ENCODE measurements around the gene SARNP.

The SARNP gene

DNA sequence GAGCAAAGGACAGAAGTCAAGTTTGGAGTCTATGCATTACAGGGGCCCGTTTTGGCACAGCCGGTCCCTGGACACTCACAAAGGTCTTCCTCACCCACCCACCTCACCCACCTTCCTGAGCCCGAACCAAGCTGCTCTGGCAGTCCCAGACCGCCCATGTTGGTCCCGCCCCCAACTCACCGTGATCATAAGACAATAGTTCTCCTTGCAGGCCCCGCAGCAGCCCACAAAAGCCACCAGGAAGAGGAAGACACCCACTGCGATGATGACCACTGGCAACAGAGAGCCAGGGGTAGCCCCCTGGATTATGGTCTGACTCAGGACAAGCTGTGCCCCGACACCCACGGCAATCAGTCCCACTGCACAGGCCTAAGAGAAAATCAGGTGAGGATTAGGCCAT, 90.6 kb downstream of the SARNP start:
- DNase-seq (ENCODE audit: low read depth in 2 of 3, low spot score in 1 of 3) = no peak

DNA sequence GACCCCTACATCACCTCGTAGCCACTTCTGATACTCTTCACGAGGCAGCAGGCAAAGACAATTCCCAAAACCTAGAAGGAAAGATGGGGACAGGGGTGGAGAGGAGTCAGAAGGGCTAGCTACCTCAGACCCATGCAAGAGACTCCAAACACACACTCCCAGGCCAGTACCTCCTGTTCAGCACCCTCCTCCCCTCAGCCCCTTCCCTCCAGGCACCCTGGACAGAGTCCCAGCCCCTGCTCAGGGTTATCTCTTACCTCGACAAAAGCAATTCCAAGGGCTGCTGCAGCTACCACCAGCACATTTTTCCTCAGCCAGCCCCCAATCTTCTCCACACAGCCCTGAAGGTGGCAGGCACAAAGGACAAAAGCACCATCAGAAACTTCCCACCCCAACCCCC, 92.0 kb downstream of the SARNP start:
- DNase-seq (ENCODE audit: low read depth in 2 of 3, low spot score in 1 of 3) = no peak

DNA sequence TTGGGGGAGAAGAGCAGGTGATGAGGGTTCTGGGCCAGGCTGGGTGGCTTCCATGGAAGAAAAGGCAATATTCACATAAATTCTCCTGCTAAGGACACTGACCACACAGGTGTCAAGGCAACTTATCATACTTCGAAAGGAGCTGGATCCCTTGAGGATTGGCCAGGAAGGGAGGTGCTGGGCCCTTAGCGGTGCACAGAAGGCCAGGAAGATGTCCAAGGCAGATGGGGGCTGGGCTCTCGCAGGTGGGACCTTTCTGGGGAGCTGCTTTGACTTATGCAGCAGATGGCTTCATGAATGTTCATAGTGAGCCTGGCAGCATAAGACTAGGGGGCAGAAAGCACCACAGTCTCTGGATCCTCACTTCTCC, 92.6 kb downstream of the SARNP start:
- DNase-seq (ENCODE audit: low read depth in 2 of 3, low spot score in 1 of 3) = no peak

DNA sequence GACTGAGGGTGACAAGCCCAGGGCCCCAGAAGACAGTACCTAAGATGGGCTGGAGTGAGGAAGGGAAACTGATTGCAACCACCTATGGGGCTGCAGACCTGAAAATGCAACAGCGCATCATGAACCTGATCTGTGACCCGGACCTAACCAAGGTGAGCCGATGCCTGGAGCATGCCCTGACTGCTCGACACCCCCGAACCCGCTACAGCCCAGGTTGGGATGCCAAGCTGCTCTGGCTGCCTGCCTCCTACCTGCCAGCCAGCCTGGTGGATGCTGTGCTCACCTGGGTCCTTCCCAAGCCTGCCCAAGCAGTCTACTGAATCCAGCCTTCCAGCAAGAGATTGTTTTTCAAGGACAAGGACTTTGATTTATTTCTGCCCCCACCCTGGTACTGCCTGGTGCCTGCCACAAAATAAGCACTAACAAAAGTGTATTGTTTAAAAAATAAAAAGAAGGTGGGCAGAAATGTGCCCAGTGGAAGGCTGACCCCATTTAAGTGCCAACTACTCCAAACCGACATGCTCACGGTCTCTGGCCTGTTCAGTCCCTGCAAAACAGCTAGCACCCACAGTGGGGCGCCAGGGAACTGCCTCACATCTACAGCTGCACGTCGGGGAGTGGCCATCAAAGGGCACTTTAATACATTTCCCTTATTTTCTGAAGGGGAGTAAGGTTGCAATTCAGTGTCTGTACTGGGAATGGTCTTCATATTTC, 93.1 kb downstream of the SARNP start:
- DNase-seq (ENCODE audit: low read depth in 2 of 3, low spot score in 1 of 3) = peak in 2 of 3 donors; percentile 47 to 65

DNA sequence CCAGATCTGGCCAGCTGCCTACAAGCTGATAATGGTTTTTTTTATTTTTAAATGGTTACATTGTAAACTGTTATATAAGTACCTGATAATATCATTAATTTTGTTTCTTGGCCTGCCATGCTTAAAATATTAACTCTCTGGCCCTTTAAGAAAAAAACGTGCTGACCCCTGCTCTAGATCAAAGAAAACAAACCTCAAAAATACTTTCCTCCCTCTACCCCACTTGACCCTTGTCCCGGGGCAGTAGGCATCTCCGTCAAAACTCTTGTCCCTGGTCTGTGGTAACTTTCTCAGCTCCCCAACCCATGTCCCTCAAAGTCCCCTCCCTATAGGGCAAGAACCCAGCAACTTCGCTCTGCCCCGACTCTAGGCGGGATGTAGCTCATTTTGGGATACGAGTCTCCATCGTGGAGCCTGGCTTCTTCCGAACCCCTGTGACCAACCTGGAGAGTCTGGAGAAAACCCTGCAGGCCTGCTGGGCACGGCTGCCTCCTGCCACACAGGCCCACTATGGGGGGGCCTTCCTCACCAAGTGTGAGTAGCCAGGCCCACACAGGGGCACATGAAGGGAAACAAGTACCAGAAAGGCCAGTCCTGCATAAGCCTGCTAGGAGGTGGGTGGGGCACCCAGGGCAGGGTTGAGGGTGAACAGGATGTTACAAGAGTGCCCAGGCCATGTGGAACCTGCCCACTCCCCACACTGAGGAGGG, 93.9 kb downstream of the SARNP start:
- no peak for DNase-seq (ENCODE audit: low read depth in 2 of 3, low spot score in 1 of 3)

DNA sequence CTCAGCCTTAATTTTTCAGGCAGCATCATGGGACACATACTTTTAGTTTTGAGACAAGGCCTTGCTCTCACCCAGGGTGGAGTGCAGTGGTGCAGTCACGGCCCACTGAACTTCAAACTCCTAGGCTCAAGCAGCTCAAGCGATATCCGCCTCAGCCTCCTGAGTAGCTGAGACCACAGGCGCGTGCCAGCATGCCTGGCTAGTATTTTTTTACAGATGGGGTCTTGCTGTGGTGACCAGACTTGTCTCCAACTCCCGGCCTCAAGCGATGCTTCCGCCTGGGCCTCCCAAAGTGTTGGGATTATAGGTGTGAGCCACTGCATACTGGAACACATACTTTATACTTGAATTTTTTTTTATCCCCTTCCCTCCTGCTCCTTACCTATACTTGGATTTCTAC, 94.6 kb downstream of the SARNP start:
- DNase-seq (ENCODE audit: low read depth in 2 of 3, low spot score in 1 of 3) = no peak

DNA sequence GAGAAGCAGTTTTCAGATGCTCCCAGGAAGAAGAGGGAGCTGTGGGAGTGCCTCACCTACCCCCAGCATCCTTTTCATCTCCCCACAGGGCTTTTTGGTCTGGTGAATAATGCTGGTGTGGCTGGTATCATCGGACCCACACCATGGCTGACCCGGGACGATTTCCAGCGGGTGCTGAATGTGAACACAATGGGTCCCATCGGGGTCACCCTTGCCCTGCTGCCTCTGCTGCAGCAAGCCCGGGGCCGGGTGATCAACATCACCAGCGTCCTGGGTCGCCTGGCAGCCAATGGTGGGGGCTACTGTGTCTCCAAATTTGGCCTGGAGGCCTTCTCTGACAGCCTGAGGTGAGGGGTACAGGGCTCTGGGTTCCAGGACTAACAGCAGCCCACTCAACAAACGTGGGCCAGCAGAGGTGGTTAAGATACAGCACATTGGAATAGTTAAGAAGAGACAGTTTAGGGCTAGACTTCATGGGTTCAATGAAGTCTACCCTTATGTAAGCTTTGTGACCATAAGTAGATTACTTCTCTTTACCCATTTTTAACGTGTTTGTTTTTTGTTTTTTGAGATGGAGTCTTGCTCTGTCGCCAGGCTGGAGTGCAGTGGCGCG, 95.8 kb downstream of the SARNP start:
- no peak for DNase-seq (ENCODE audit: low read depth in 2 of 3, low spot score in 1 of 3)

DNA sequence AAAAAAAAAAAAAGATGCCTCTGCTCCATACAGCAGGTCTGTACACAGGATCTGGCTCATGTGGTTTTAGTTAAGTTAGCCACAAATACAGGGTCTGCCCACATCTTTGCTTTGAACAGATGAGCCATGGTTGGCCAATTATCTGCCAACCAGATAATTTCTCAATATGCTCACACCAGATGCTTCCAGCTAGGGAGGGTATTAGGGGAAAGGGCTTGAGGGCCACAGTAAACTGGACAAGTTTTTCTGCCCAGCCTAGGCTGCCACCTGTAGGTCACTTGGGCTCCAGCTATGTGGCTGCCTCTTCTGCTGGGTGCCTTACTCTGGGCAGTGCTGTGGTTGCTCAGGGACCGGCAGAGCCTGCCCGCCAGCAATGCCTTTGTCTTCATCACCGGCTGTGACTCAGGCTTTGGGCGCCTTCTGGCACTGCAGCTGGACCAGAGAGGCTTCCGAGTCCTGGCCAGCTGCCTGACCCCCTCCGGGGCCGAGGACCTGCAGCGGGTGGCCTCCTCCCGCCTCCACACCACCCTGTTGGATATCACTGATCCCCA, 96.6 kb downstream of the SARNP start:
- DNase-seq (ENCODE audit: low read depth in 2 of 3, low spot score in 1 of 3) = no peak

DNA sequence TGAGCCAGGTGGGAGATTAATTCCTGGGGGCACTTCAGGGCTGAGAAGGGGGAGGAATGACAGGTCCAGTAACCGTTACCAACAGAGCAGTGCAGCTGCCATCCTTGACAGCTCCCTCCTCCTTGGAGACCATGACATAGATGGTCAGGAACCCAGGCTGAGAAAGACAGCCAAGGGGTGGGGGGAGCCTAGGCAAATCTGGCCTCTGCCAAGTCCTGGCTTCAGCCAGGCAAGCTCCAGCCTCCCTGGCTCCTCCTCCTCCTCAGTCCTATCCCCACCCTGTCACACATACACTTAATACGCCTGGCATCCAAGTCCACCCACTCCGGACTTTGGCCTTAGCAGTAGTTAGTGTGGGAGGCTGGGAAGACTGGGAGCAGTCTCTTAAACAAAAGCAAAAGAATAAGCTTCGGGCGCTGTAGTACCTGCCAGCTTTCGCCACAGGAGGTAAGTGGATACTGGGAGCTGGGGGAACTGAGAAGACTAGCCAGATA, 97.4 kb downstream of the SARNP start, which contains the start of gene RDH5:
Gene RDH5, plus strand, starts transcription at position 323 of the 494 bp plus-strand sequence. CDS start 792 bp downstream, outside the sequence.
- DNase-seq (ENCODE audit: low read depth in 2 of 3, low spot score in 1 of 3) = no peak

DNA sequence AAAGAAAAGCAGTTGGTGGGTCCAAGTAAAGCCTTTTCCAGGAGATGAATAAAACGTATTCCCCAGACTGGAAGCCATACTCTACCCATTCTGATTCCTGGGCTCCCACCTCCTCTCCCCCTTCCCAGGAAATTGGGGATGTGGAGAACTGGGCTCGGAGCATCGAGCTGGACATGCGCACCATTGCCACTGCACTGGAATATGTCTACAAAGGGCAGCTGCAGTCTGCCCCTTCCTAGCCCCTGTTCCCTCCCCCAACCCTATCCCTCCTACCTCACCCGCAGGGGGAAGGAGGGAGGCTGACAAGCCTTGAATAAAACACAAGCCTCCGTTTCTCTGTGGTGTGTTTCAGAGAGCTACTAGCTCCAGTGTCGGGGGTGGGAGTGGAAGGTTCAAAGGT, 98.2 kb downstream of the SARNP start:
- DNase-seq (ENCODE audit: low read depth in 2 of 3, low spot score in 1 of 3) = no peak

DNA sequence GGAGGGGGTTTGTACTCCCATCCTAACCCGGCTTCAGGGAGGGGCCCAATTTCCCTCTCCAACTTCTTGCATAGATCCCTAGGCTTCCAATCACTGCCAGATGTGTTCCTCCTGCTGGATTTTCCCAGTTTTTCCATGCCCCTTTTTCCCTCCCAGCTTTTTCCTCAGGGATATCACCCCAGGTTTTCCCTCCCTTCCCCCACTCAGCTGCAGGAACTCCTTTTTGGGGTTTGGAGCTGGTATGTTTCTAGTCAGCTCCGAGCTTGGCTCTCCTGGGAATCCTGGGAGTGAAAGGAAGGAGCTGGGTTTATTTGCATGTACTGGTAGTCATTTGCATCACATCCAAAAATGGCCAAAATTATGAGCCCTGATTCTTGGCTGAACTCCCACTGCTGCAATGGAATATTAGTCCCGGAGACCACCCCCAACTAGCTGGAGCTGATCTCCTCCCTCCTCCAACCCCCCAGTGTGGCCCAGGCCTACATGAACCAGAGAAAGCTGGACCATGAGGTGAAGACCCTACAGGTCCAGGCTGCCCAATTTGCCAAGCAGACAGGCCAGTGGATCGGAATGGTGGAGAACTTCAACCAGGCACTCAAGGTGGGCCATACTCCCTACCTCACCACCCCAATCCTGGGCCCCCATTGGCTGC, 98.8 kb downstream of the SARNP start:
- DNase-seq (ENCODE audit: low read depth in 2 of 3, low spot score in 1 of 3) = no peak

DNA sequence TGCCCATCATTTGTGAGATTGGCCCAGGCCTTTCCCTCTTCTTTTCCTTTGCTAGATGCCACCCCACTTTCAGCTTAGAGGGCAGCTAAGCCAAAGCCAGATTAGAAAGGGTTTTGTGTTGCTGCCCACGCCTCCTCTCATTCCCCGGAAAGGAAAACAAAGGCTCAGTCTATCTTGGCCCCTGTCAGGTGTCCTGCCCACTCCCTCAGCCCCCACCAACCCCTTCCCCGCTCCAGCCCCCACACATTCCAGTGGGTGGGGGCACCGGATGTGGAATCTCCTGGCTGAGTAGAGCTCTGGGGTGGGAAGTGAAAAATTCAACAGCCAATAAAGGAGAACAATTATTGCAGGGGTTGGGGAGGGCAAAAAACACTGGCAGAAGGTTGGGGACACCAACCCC, 99.5 kb downstream of the SARNP start:
- DNase-seq (ENCODE audit: low read depth in 2 of 3, low spot score in 1 of 3) = no peak

DNA sequence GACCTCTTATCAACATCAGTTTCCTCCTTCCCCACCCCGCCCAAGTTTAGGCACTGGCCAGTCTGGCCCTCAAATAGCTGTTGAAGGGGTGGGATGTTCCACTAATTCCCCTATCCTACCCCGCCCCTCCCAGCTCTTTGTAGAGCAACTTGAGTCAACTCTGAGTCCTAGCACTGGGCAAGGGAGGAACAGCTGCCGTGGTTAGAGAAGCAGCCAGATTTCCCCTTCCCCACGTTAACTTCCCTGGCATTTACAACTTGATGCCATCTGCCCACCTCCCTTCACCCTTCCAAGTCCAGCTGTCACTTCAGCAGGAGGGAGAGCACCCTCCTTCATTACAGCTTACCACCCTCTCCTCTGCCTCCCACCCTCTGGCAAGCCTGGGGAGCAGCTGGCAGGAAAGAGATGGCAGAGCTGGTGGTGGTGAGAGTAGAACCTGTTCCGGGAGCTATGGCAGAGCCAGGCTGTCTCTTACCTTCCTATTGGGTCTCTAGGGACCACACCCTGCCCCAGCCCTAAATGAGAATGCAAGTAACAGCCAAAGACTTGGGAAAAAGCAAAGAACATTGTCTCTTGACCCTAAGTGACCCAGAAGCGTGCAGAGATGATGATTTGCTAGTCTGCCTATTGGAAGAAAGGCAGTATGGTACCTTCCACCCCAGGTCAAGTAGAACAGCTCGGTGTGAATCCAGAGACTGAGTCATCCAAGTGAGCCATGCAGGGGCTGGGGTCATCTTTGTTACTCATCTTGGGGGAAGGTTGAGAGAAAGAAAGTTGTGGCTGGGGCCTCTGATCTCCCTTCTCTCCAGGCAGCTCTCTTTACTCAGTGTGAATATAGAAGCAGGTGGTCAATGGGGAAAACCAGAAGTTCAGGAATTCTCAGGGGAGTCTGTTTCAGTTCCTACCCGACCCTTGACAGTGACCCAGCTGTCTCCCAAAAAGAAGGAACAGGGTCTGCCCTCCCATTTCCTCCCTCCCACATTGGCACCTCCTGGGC, 100.2 kb downstream of the SARNP start:
- no peak for DNase-seq (ENCODE audit: low read depth in 2 of 3, low spot score in 1 of 3)

DNA sequence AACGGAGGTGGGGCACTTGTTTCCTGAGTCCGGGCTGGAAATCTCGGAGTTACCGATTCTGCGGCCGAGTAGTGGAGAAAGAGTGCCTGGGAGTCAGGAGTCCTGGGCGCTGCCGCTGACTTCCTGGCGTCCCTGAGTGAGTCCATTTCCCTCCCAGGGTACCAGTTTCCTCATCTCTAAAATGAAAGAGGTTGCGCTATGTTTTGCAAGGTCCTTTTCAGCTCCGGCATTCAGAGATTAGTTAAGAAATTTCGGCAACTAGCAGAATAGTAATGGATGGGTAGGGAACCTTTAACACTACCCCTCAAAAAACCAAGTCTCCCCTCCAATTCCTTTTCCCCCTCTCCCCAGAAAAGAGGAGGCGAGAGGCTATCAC, 101.0 kb downstream of the SARNP start:
- DNase-seq (ENCODE audit: low read depth in 2 of 3, low spot score in 1 of 3) = no peak

DNA sequence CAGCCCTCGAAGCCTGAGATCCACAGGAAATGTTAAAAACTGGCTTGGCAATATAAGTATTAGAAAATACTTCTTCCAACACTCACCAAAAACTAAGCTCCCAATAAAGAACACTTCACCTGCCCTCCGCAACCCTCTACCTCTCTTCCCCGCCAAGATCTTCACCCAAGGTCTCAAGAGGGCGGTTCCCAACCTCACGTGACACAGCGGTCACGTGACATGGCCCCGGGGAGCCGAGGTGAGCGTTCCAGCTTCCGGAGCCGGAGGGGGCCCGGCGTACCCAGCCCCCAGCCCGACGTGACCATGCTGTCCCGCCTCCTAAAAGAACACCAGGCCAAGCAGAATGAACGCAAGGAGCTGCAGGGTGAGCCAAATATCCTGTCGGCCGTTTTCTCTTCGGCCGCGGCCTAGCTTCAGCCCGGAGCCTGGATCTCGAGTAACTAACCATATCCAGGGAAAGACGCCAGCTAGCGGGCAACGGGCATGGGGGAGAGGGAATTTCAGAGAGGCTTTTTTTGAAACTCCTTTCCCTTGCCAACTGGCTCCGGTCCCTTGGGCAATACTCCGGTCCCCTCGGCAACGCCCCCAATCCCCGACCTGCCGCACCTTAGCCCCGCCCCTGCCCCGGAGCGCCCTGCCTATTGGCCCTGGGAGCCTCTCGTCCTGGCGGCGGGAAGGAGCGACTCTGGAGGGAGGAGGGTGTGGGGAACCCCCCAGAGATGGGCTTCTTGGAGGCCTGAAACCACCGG, 101.5 kb downstream of the SARNP start, which contains the start of gene BLOC1S1:
Gene BLOC1S1, plus strand, starts transcription at position 214 of the 749 bp plus-strand sequence. Its CDS starts 6 bp downstream, at position 220.
- DNase-seq (ENCODE audit: low read depth in 2 of 3, low spot score in 1 of 3) = peak; percentile 89 to 95 (median 91)

DNA sequence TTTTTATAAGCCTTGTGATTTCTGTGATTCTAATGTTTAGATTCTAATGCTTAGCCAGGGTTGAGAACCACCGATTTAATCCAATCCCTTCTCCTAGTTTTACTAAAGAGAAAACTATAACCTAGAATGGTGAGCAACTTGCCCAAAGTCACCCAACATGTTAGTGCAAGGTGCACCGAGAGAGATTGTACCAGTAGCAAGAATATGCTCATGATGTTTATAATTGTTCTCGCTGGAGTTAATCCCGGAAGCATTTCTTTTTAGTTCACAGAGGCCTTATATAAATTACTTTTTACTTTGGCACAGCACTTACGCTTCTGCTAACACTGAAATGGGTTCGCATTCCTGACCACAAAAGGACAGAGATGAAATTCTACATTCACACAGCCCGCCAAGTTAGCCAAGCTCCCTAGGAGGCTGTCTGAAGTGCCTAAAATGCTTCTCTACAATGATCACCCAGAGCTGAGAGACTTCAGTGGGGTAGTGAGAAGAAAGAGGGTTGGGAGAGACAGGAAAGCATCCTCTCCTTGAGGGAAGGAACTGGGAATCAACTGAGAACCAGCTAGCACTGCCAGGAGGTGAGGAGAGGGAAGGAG, 102.3 kb downstream of the SARNP start:
- no peak for DNase-seq (ENCODE audit: low read depth in 2 of 3, low spot score in 1 of 3)

DNA sequence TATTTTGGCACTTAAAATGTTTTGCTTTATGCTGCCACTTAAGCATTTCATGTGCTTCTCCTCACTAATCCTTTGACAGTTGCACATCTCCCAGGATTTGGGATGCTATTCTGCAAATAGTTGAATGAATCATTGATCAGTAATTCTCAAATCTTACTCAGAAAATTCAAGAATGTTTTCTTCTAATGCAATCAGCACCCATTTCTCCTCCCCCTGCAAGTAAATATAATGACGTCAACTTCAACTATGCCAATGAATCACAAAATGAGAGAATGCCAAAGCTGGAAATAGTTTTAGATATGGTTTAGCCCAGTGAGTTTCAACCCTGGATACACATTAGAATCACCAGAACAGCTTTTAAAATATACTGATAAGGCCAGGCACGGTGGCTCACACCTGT, 103.8 kb downstream of the SARNP start:
- no peak for DNase-seq (ENCODE audit: low read depth in 2 of 3, low spot score in 1 of 3)

DNA sequence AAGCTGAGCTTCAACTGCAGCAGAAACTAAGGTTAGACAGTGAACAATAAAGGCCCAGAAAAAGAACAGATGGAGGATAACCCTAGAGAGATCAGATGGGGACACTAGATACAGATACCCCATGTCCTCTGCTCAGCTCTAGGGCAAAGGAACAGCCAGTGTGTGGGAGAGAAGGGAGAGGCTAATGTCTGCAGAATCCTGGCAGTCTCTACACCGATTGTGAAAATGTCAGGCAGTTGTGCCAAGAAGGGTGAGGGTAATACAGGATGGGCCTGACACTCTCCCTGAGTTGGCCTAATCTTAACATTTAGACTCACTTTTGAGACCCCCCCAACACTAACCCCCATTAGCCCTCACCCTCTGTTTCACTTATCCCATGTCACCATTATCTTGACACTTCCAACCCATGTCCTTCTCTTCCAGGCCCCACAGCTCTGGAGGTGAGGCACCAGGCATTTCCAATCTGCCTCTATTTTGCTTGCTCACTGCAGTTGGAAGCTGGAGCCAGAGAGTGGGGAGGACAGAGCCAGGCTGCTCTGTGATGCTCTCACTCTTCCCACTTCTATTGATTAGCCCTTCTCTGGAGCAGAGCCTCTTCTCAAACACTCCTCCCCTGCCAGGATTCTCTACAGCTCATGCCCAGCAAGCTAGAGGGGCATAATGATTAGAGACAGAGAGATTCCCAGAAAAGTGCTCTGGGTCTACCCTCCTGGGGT, 104.7 kb downstream of the SARNP start:
- DNase-seq (ENCODE audit: low read depth in 2 of 3, low spot score in 1 of 3) = no peak

All from stimulated activated CD4-positive, alpha-beta T cell treated with anti-CD3 and anti-CD28 coated beads, Interleukin-12 subunit alpha, Interleukin-12 subunit beta, amount 100 ng/mL, for 48 hours (primary cell).